ENCODE data around the gene RAB27A.

DNA sequence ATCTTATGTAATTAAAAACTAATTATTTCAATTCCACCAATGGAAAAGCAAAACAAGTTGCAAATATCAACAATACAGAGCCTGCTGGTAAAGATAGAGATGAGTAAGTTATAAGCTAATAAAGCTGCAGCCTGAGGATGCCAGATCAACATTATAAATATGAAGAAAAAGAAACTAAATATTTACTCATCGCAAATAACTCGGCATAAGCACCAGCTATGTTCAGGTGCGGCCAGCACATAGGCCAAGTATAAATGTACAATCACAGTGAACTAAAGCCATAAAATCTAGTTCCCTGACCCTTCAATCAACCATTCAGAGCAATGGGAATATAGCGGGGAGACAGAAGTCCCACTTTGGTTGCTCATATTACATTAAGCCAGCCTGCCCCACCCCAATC, 85.1 kb downstream of the RAB27A start:
- TF ChIP-seq EZH2 (IDR thresholded peaks at IDR 0.05; ENCODE audit: borderline replicate concordance, low read length), result no peak
- TF ChIP-seq, protein P1, sequence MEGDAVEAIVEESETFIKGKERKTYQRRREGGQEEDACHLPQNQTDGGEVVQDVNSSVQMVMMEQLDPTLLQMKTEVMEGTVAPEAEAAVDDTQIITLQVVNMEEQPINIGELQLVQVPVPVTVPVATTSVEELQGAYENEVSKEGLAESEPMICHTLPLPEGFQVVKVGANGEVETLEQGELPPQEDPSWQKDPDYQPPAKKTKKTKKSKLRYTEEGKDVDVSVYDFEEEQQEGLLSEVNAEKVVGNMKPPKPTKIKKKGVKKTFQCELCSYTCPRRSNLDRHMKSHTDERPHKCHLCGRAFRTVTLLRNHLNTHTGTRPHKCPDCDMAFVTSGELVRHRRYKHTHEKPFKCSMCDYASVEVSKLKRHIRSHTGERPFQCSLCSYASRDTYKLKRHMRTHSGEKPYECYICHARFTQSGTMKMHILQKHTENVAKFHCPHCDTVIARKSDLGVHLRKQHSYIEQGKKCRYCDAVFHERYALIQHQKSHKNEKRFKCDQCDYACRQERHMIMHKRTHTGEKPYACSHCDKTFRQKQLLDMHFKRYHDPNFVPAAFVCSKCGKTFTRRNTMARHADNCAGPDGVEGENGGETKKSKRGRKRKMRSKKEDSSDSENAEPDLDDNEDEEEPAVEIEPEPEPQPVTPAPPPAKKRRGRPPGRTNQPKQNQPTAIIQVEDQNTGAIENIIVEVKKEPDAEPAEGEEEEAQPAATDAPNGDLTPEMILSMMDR (IDR thresholded peaks at IDR 0.05; ENCODE audit: low read length), result no peak
